AG20443 (cell line): ENCODE results near the gene KCTD16.

Source experiments
- DNase-seq: peaks from one replicate; pipeline ENCODE4 v3.0.0; 2012; ENCODE audit warnings: low spot score, mixed read lengths

KCTD16 gene

GRCh38 chr5:144170276-144171024 lies at the start of gene KCTD16, which contains the start of gene YIPF5:
Gene KCTD16 (plus strand): TSS chr5:144170873.
Gene YIPF5 (minus strand): TSS chr5:144170659. CDS start chr5:144169955, 704 bp downstream.
- peak; percentile 100 for DNase-seq

- DNase-seq = peak; percentile 22
These were observed 49.1 kb upstream of the KCTD16 start for GRCh38 chr5:144121577-144121976.

GRCh38 chr5:144122081-144122480 lies 48.6 kb upstream of the KCTD16 start:
- no peak for DNase-seq

GRCh38 chr5:144122641-144123040 lies 48.0 kb upstream of the KCTD16 start:
- no peak for DNase-seq

- DNase-seq = no peak
These were observed 45.4 kb upstream of the KCTD16 start for GRCh38 chr5:144125163-144125726.

GRCh38 chr5:144126707-144127106 lies 44.0 kb upstream of the KCTD16 start:
- DNase-seq = no peak

- no peak for DNase-seq
These were observed 41.8 kb upstream of the KCTD16 start for GRCh38 chr5:144128844-144129243.

GRCh38 chr5:144130306-144130705 lies 40.4 kb upstream of the KCTD16 start:
- no peak for DNase-seq

GRCh38 chr5:144131261-144131660 lies 39.4 kb upstream of the KCTD16 start:
- DNase-seq = no peak

GRCh38 chr5:144133050-144133633 lies 37.5 kb upstream of the KCTD16 start:
- DNase-seq = no peak

- no peak for DNase-seq
These were observed 36.4 kb upstream of the KCTD16 start for GRCh38 chr5:144134194-144134826.

GRCh38 chr5:144135113-144135762 lies 35.4 kb upstream of the KCTD16 start:
- no peak for DNase-seq

- DNase-seq = peak; percentile 63
These were observed 31.1 kb upstream of the KCTD16 start for GRCh38 chr5:144139586-144139985.

- no peak for DNase-seq
These were observed 29.1 kb upstream of the KCTD16 start for GRCh38 chr5:144141585-144141984.

GRCh38 chr5:144142139-144142823 lies 28.4 kb upstream of the KCTD16 start:
- DNase-seq = peak; percentile 50

GRCh38 chr5:144142824-144143162 lies 27.9 kb upstream of the KCTD16 start:
- no peak for DNase-seq

GRCh38 chr5:144143625-144144024 lies 27.0 kb upstream of the KCTD16 start:
- DNase-seq = no peak

- DNase-seq = no peak
These were observed 25.5 kb upstream of the KCTD16 start for GRCh38 chr5:144144956-144145751.

GRCh38 chr5:144151026-144151425 lies 19.6 kb upstream of the KCTD16 start:
- DNase-seq = peak; percentile 17

- no peak for DNase-seq
These were observed 13.9 kb upstream of the KCTD16 start for GRCh38 chr5:144156767-144157171.

- no peak for DNase-seq
These were observed 8.0 kb upstream of the KCTD16 start for GRCh38 chr5:144162686-144163085.
